ENCODE results near the gene POFUT1. TPM values are rescaled to one million over a fixed set of nuclear protein-coding genes. Genes with fewer than 3 reads are reported as not detected.
A peak's percentile ranks its signal among the peaks of the same experiment; 100 is the strongest.

POFUT1 gene
- total and polyA plus RNA-seq, 2 donors (not counting 3 experiments of a cell fraction or from before 2014, with no cell fraction given): 29.0 to 51.4 TPM

DNA sequence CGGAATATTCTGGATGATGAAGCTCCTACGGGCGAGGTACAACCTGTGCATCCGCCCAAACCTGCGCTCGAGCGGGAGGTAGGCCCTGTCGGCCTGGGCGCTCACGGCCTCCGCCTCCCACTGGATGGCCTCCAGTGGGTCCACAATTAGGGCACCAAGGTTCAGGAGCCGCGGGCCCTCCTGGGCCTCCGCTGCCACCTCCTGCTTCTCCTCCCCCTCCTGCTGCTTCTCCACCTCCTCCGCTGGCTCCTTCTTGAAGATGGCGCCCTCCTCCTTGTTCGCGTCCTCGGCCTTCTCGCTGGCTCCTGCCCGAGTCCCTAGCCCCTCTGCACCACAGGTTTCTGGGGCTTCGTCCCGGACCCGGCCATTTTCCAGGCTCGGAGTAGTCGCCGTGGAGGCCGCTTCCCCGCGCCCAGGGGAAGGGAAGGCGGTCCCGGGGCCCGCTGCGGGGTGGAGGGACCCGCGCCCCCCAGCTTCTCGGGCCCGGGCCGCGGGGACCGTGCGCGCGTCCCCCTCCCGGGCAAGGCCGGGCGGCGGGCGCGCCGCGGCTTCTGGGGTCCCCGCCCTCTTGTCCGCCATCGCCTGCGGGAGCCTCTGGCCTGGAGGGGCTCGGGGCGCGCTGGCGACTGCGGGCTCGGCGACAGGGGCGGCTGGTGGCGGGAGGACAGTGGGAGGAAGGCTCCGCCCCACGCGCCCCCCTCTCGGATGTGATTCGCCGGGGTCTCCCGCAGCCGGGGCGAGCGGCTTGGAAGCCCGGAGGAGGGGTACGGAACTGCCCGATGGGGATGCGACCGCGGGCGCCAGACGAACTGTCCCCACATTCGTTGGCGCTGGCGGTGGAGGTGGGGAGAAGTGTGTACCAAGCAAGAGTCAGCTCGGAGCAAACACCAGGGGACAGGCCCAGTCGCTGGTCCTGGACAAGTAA, 17.7 kb upstream of the POFUT1 start:
- H2AFZ ChIP-seq (ENCODE audit: low read depth, low read length): peak overlapping the region; percentile 94
- peak overlapping the region; percentile 79 for H3K9ac ChIP-seq (replicated peaks; ENCODE audit: extremely low read depth, insufficient read depth, low read length)
- H3K79me2 ChIP-seq (ENCODE audit: control insufficient read depth, insufficient read depth, low read length): no peaks in the 10 kb centered on the region
- BruUV-seq (replicated peaks): no TSS peak
- no peaks in the 10 kb centered on the region for H3K27me3 ChIP-seq (ENCODE audit: control insufficient read depth in 2 of 2, insufficient read depth in 2 of 2, low read length in 2 of 2)
- H3K4me3 ChIP-seq (replicated peaks in 1 of 3; ENCODE audit: insufficient read depth in 1 of 3, low read depth in 1 of 3, low read length in 3 of 3): peak overlapping the region; percentile 41 to 57 (median 52)
- no peaks in the 10 kb centered on the region for H3K9me3 ChIP-seq (replicated peaks; ENCODE audit: control insufficient read depth, insufficient read depth, low read length)
- DNase-seq (ENCODE audit: low read depth, low spot score) (peak; percentile 41), FAIRE-seq (peak; percentile 70)
- TF ChIP-seq FOS (IDR thresholded peaks at IDR 0.05; ENCODE audit: borderline replicate concordance, insufficient read depth, low read length) (no peak), POLR2A (IDR thresholded peaks at IDR 0.05; ENCODE audit: low read depth, low read length) (peak; percentile 23)
- H4K20me1 ChIP-seq (replicated peaks; ENCODE audit: control insufficient read depth, extremely low read depth, insufficient read depth, low read length): no peaks in the 10 kb centered on the region
- peaks cover 0 to 3% of the 10 kb centered on the region in 2 experiments for H3K36me3 ChIP-seq (ENCODE audit: control insufficient read depth in 2 of 2, extremely low read depth in 1 of 2, insufficient read depth in 2 of 2, low read length in 2 of 2)
- intact Hi-C loops (cut with micrococcal nuclease): no loop called here
- H3K9me1 ChIP-seq (replicated peaks; ENCODE audit: control insufficient read depth, extremely low read depth, insufficient read depth, low read length): no peaks in the 10 kb centered on the region
- dilution Hi-C loops (cut with MboI; ENCODE audit: extremely low pct_ligation_motif_present, low sequenced_read_pairs): no loop called here
- H3K4me1 ChIP-seq (ENCODE audit: control insufficient read depth, extremely low read depth, insufficient read depth, low read length): peaks cover 10% of the 10 kb centered on the region
- peak overlapping the region; percentile 73 for H3K4me2 ChIP-seq (ENCODE audit: insufficient read depth, low read length)
- ChIA-PET POLR2A (no interaction called here), CTCF (interaction anchor here (2.0 kb wide), 1 partner anchor 9 kb away, joined by 5 read pairs; no protein-coding TSS in a partner anchor)
- peak overlapping the region; percentile 15 for H3K27ac ChIP-seq (ENCODE audit: insufficient read depth, low read depth, low read length)

DNA sequence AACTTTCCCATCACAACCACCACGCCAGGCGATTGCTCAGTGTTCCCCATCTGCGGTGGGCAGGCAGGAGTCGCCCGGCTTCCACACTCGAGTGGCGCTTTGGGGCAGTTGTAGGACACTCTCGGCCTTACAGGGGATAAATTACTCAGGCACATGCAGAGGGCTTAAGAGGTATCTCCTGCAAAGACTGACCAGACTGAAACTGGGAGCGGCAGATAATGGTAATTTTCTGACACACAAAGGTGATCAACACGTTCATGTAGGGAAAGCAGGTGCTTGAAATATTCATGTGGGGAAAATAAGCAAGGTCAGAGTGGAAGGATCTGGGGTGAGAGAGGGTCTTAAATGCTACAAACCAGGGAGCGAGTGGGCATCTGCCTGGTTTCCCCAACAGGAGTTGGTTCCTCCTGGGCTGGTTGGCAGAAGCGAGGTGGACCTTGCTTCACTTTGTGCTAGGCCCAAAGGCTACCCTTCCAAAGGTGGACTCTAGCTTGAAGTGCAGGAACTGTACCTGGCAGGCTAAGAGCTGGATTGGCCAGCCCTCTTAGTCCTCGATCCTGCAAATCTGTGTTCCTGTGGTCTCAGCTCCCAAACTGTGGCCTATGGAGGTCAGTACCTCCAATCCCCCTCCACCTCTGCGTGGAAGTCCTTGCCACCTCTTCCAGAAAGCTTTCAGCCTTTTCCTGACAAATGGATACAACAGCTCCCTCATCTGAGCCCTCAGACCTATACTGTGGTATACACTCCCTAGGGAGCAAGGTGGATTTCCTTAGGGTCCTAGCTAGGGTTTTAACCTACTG, 16.9 kb upstream of the POFUT1 start:
- DNase-seq (ENCODE audit: low read depth, low spot score): peak; percentile 10
- no peak overlapping the region for H3K27ac ChIP-seq (ENCODE audit: insufficient read depth, low read depth, low read length)
- intact Hi-C loops (cut with micrococcal nuclease): no loop called here

More for the DNA sequence above, 16.9 kb upstream of the POFUT1 start:
- TF ChIP-seq JUN (IDR thresholded peaks at IDR 0.05; ENCODE audit: borderline replicate concordance, insufficient read depth, insufficient read length, low read depth) (no peak), MYC (IDR thresholded peaks at IDR 0.05; ENCODE audit: low read depth, low read length) (no peak), CTCF (IDR thresholded peaks at IDR 0.05; ENCODE audit: extremely low read depth in 1 of 2, insufficient read depth in 1 of 2, low read depth in 1 of 2, low read length in 2 of 2) (no peak), FOS (IDR thresholded peaks at IDR 0.05; ENCODE audit: borderline replicate concordance, insufficient read depth, low read length) (no peak), MAX (IDR thresholded peaks at IDR 0.05; ENCODE audit: insufficient read depth, insufficient read length) (no peak), GATA2 (IDR thresholded peaks at IDR 0.05; ENCODE audit: insufficient read depth, insufficient read length, low read depth, low read length) (no peak), EZH2 (IDR thresholded peaks at IDR 0.05; ENCODE audit: borderline replicate concordance, low read depth, low read length, severe bottlenecking) (no peak), POLR2A (IDR thresholded peaks at IDR 0.05; ENCODE audit: low read depth, low read length) (no peak)
- H4K20me1 ChIP-seq (replicated peaks; ENCODE audit: control insufficient read depth, extremely low read depth, insufficient read depth, low read length): no peaks in the 10 kb centered on the region
- peak overlapping the region; percentile 94 for H2AFZ ChIP-seq (ENCODE audit: low read depth, low read length)
- peak overlapping the region; percentile 73 for H3K4me2 ChIP-seq (ENCODE audit: insufficient read depth, low read length)
- no peak for FAIRE-seq
- dilution Hi-C loops (cut with MboI; ENCODE audit: extremely low pct_ligation_motif_present, low sequenced_read_pairs): no loop called here
- H3K9me1 ChIP-seq (replicated peaks; ENCODE audit: control insufficient read depth, extremely low read depth, insufficient read depth, low read length): no peaks in the 10 kb centered on the region
- peaks cover 2 to 11% of the 10 kb centered on the region in 2 experiments for H3K36me3 ChIP-seq (ENCODE audit: control insufficient read depth in 2 of 2, extremely low read depth in 1 of 2, insufficient read depth in 2 of 2, low read length in 2 of 2)
- no peaks in the 10 kb centered on the region for H3K79me2 ChIP-seq (ENCODE audit: control insufficient read depth, insufficient read depth, low read length)
- H3K4me1 ChIP-seq (ENCODE audit: control insufficient read depth, extremely low read depth, insufficient read depth, low read length): peaks cover 10% of the 10 kb centered on the region
- H3K27me3 ChIP-seq (ENCODE audit: control insufficient read depth in 2 of 2, insufficient read depth in 2 of 2, low read length in 2 of 2): no peaks in the 10 kb centered on the region
- no TSS peak for BruUV-seq (replicated peaks)
- ChIA-PET CTCF (interaction anchor here (0.9 to 2.0 kb wide), 2 partner anchors 10 to 22 kb away, joined by 3 to 5 read pairs; no protein-coding TSS in a partner anchor), POLR2A (no interaction called here)
- peak overlapping the region; percentile 79 for H3K9ac ChIP-seq (replicated peaks; ENCODE audit: extremely low read depth, insufficient read depth, low read length)
- peak overlapping the region in 2 of 3 experiments; percentile 52 to 57 for H3K4me3 ChIP-seq (replicated peaks in 1 of 3; ENCODE audit: insufficient read depth in 1 of 3, low read depth in 1 of 3, low read length in 3 of 3)
- H3K9me3 ChIP-seq (replicated peaks; ENCODE audit: control insufficient read depth, insufficient read depth, low read length): no peaks in the 10 kb centered on the region
